A673 (cell line): ENCODE measurements around the gene SPINK8. TPM values are rescaled to one million over a fixed set of nuclear protein-coding genes. Genes with fewer than 3 reads are reported as not detected.

ENCODE experiments used
- BruUV-seq: library from RNA; stranded (reverse); fragments of 400-500 nt; replicated peaks from 2 replicates; lab custom pipeline; 2021; lab: Mats Ljungman, UMichigan
- CTCF ChIA-PET: fragments of 300-600 bp; sonication (Branson Sonifier 250); formaldehyde crosslinking; loops from one replicate; lab custom pipeline; 2022; ENCODE audit warnings: antibody characterized with exemption; lab: Charles Lee
- POLR2A ChIA-PET: fragments of 300-600 bp; sonication (Branson Sonifier 250); formaldehyde crosslinking; loops from one replicate; lab custom pipeline; 2022; ENCODE audit warnings: antibody characterized with exemption; ENCODE audit not compliant: low non-redundant PET; lab: Charles Lee
- DNase-seq: peaks from one replicate; pipeline ENCODE4 v3.0.0-alpha.2; 2015; ENCODE audit warnings: low spot score
- H3K27ac ChIP-seq: fragments of 200-600 bp; sonication (generic); 2 replicates; pipeline ENCODE4 v1.5.1; 2016; ENCODE audit warnings: mixed run types, low read depth, mild to moderate bottlenecking, mixed read lengths, antibody characterized with exemption, low read length; ENCODE audit not compliant: poor library complexity, severe bottlenecking
- H3K27me3 ChIP-seq: fragments of 200-600 bp; sonication (generic); replicated peaks from 2 replicates; pipeline ENCODE4 v1.6.1; 2017; ENCODE audit warnings: mixed run types, low read depth, mild to moderate bottlenecking, mixed read lengths, antibody characterized with exemption, low read length; ENCODE audit not compliant: insufficient read depth, poor library complexity
- H3K36me3 ChIP-seq: fragments of 200-600 bp; sonication (generic); 2 replicates; pipeline ENCODE4 v1.6.1; 2016; ENCODE audit warnings: mixed run types, mild to moderate bottlenecking, mixed read lengths, antibody characterized with exemption, low read length; ENCODE audit not compliant: insufficient read depth, poor library complexity, severe bottlenecking
- H3K4me1 ChIP-seq: fragments of 200-600 bp; sonication (generic); 2 replicates; pipeline ENCODE4 v1.6.1; 2017; ENCODE audit warnings: mixed run types, mild to moderate bottlenecking, mixed read lengths, antibody characterized with exemption, low read length; ENCODE audit not compliant: insufficient read depth, poor library complexity, severe bottlenecking
- H3K4me3 ChIP-seq: fragments of 200-600 bp; sonication (generic); 2 replicates; pipeline ENCODE4 v1.5.1; 2016; ENCODE audit warnings: low read depth, mixed run types, mild to moderate bottlenecking, mixed read lengths, low read length; ENCODE audit not compliant: poor library complexity, severe bottlenecking
- H3K9me3 ChIP-seq: fragments of 200-600 bp; sonication (generic); 2 replicates; pipeline ENCODE4 v1.6.1; 2016; ENCODE audit warnings: mixed run types, low read depth, mild to moderate bottlenecking, mixed read lengths, antibody characterized with exemption, low read length; ENCODE audit not compliant: poor library complexity, severe bottlenecking
- EZH2 ChIP-seq: fragments of 200-600 bp; sonication (generic); IDR thresholded peaks from 2 replicates; pipeline ENCODE4 v1.6.1; 2017; ENCODE audit warnings: borderline replicate concordance, low read depth, mild to moderate bottlenecking, mixed read lengths, antibody characterized with exemption, low read length; ENCODE audit not compliant: poor library complexity, severe bottlenecking
- intact Hi-C: fragments of 100-400 bp; cut with micrococcal nuclease; formaldehyde crosslinking; loops from one replicate; pipeline ENCODE4 v1.10.0; 2022; ENCODE audit not compliant: unreplicated experiment
- total RNA-seq: library from RNA; stranded (reverse); gene quantifications from 2 replicates; pipeline ENCODE4 v1.2.3, GENCODE V29; 2021
- TF ChIP-seq, protein P1 (sequence below): fragments of 300-800, 200-600 bp; sonication (generic); conservative IDR thresholded peaks from 2 replicates; pipeline ENCODE4 v1.5.1; 2017; ENCODE audit warnings: low read depth, mild to moderate bottlenecking, antibody characterized with exemption, low read length, moderate library complexity, mixed read lengths

The SPINK8 gene
- total RNA-seq, 1 experiment from 2014 or later, result not detected

DNA sequence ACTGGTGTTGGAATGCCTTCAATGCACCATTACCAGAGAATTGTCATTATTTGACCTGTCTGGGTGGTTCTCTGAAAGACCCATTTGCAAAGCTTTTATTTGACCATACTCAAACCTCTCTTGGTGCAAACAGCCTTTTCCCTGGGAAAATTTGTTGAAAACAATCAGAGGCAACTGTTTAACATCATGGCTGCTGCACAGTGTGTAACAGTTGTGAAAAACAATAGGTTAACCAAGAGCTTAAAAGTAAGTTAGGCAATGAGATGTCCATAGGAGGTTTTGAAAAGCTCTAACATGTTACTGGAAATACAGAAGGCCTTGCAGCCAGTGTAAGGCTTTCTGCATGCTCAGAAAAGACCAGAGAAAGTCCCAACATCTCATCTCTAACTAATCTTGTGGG is 18.9 kb downstream of the SPINK8 start:
- Histone ChIP-seq H3K36me3 (no peaks in the 10 kb centered on the region), H3K27ac (no peak overlapping the region), H3K9me3 (peaks cover 12% of the 10 kb centered on the region), H3K4me3 (no peak overlapping the region), H3K4me1 (no peaks in the 10 kb centered on the region), H3K27me3 (no peaks in the 10 kb centered on the region)
- POLR2A ChIA-PET, result no interaction called here
- CTCF ChIA-PET, result no interaction called here
- no TSS peak for BruUV-seq
- TF ChIP-seq EZH2, result no peak
- TF ChIP-seq, protein P1, sequence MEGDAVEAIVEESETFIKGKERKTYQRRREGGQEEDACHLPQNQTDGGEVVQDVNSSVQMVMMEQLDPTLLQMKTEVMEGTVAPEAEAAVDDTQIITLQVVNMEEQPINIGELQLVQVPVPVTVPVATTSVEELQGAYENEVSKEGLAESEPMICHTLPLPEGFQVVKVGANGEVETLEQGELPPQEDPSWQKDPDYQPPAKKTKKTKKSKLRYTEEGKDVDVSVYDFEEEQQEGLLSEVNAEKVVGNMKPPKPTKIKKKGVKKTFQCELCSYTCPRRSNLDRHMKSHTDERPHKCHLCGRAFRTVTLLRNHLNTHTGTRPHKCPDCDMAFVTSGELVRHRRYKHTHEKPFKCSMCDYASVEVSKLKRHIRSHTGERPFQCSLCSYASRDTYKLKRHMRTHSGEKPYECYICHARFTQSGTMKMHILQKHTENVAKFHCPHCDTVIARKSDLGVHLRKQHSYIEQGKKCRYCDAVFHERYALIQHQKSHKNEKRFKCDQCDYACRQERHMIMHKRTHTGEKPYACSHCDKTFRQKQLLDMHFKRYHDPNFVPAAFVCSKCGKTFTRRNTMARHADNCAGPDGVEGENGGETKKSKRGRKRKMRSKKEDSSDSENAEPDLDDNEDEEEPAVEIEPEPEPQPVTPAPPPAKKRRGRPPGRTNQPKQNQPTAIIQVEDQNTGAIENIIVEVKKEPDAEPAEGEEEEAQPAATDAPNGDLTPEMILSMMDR, result no peak
- intact Hi-C loops, result no loop called here
- no peak for DNase-seq

DNA sequence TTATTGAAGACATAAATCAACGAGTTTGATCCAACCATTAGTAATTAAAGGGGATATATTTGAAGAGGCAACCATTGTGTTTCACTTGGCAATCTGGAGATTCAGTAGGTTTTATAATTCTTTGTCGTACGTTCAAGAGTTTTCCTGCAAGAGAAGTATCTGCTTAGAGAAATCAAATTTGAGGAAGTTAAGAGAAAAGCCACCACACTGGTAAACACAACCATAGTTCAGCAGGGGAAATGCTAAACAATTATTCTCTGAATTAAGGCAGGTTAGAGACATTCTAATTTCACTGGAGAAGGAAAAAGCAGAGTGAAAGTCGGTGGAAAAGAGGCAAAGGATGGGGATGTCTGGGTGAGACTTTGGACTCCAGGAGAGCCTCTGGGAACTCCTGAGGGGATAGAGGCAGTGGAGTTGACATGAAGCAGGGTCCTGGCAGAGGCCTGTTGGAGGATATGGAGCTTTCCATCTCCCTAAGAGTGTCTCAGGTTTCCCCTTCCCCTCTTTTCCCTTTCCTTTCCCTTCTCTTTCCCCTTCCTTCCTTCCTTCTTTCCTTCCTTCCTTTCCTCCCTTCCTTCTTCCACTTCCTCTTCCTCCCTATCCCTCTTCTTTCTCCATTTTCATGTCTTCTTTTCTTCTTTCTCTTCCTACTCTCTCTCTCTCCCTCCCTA is 26.5 kb downstream of the SPINK8 start:
- no peaks in the 10 kb centered on the region for H3K9me3 ChIP-seq
- intact Hi-C loops, result no loop called here
- no peak overlapping the region for H3K4me3 ChIP-seq
- no peaks in the 10 kb centered on the region for H3K4me1 ChIP-seq
- no peak for TF ChIP-seq EZH2
- TF ChIP-seq, protein P1, result no peak
- no peak overlapping the region for H3K27ac ChIP-seq
- H3K36me3 ChIP-seq, result no peaks in the 10 kb centered on the region
- BruUV-seq, result no TSS peak
- ChIA-PET POLR2A (interaction anchor here (0.6 kb wide), 1 partner anchor 87 kb away, joined by 15 read pairs; no protein-coding TSS in a partner anchor), CTCF (no interaction called here)
- H3K27me3 ChIP-seq, result no peaks in the 10 kb centered on the region
- DNase-seq, result no peak

GRCh38 chr3:48306290-48306689 is 27.2 kb downstream of the SPINK8 start:
- Histone ChIP-seq H3K4me3 (no peak overlapping the region), H3K27me3 (no peaks in the 10 kb centered on the region), H3K36me3 (no peaks in the 10 kb centered on the region), H3K9me3 (no peaks in the 10 kb centered on the region), H3K4me1 (no peaks in the 10 kb centered on the region), H3K27ac (no peak overlapping the region)
- no peak for DNase-seq
- ChIA-PET POLR2A (no interaction called here), CTCF (no interaction called here)
- intact Hi-C loops, result no loop called here
- no TSS peak for BruUV-seq
- TF ChIP-seq, protein P1, result no peak
- TF ChIP-seq EZH2, result no peak
